OCI-LY3 (cell line): ENCODE data around the gene EIF1.

Source experiments
- EZH2phosphoT487 ChIP-seq: fragments of 200-600 bp; shearing (Covaris generic); IDR thresholded peaks from 2 replicates; pipeline ENCODE4 v1.6.1; 2018; ENCODE audit warnings: antibody characterized with exemption, mixed run types, low read depth
- TF ChIP-seq, protein P1 (sequence below): fragments of 200-600, 300-600 bp; sonication (generic); IDR thresholded peaks from 2 replicates; pipeline ENCODE4 v1.5.1; 2014; ENCODE audit warnings: antibody characterized with exemption, low read length, low read depth

- TF ChIP-seq, protein P1, sequence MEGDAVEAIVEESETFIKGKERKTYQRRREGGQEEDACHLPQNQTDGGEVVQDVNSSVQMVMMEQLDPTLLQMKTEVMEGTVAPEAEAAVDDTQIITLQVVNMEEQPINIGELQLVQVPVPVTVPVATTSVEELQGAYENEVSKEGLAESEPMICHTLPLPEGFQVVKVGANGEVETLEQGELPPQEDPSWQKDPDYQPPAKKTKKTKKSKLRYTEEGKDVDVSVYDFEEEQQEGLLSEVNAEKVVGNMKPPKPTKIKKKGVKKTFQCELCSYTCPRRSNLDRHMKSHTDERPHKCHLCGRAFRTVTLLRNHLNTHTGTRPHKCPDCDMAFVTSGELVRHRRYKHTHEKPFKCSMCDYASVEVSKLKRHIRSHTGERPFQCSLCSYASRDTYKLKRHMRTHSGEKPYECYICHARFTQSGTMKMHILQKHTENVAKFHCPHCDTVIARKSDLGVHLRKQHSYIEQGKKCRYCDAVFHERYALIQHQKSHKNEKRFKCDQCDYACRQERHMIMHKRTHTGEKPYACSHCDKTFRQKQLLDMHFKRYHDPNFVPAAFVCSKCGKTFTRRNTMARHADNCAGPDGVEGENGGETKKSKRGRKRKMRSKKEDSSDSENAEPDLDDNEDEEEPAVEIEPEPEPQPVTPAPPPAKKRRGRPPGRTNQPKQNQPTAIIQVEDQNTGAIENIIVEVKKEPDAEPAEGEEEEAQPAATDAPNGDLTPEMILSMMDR, result no peak
- TF ChIP-seq EZH2phosphoT487, result no peak
These were observed 46.2 kb upstream of the EIF1 start for GRCh38 chr17:41642252-41643156.
